Measurements from ENCODE around the gene PI4KB.

DNA sequence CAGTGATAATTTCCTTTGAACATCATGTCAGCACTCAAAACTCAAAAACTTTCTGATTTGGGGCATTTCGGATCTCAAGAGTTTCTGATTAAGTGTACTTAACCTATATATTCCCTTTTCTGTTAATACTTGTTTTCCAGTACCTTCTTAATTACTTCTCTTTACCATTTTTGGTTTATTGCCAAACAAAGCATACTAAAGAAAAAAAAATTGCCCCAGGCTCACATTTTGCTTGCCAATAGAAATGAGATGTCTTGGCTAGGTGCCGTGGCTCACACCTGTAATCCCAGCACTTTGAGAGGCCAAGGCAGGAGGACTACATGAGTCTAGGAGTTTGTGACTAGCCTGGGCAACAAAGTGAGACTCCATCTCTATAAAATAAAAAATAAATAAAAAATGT lies 67.9 kb downstream of the PI4KB start:
- TF ChIP-seq, protein P1, sequence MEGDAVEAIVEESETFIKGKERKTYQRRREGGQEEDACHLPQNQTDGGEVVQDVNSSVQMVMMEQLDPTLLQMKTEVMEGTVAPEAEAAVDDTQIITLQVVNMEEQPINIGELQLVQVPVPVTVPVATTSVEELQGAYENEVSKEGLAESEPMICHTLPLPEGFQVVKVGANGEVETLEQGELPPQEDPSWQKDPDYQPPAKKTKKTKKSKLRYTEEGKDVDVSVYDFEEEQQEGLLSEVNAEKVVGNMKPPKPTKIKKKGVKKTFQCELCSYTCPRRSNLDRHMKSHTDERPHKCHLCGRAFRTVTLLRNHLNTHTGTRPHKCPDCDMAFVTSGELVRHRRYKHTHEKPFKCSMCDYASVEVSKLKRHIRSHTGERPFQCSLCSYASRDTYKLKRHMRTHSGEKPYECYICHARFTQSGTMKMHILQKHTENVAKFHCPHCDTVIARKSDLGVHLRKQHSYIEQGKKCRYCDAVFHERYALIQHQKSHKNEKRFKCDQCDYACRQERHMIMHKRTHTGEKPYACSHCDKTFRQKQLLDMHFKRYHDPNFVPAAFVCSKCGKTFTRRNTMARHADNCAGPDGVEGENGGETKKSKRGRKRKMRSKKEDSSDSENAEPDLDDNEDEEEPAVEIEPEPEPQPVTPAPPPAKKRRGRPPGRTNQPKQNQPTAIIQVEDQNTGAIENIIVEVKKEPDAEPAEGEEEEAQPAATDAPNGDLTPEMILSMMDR (conservative IDR thresholded peaks at IDR 0.05), result no peak
- TF ChIP-seq EZH2 (IDR thresholded peaks at IDR 0.05; ENCODE audit: low read depth), result no peak

All from PC-9 (cell line).